K562 (cell line): ENCODE data around the gene RMC1. TPM values are rescaled to one million over a fixed set of nuclear protein-coding genes. Genes with fewer than 3 reads are reported as not detected.

Experiments
- CEBPG ChIP-seq, 3 experiments: fragments of 200-800 bp in 1 of 3; sonication (Bioruptor generic) in 1 of 3; sonication (generic) in 1 of 3; formaldehyde crosslinking in 1 of 3; IDR thresholded peaks in 2 of 3; conservative IDR thresholded peaks in 1 of 3; 2 replicates each; pipeline versions ENCODE4 v1.6.1 to v1.8.0; 2016 to 2022; ENCODE audit warnings: missing compliant biosample characterization in 2 of 3, missing genetic modification characterization in 2 of 3, mild to moderate bottlenecking in 1 of 3, missing genetic modification reagents in 1 of 3
- CREB1 ChIP-seq, 2 experiments: sonication (generic) in 1 of 2; formaldehyde crosslinking in 1 of 2; IDR thresholded peaks; 2 replicates each; pipeline versions ENCODE4 v1.6.1 to v1.8.0; 2012 to 2022; ENCODE audit warnings: inconsistent platforms in 1 of 2, mild to moderate bottlenecking in 1 of 2, missing genetic modification reagents in 1 of 2, moderate library complexity in 1 of 2
- ETV5 ChIP-seq: sonication (generic); formaldehyde crosslinking; IDR thresholded peaks from 2 replicates; pipeline ENCODE4 v1.4.0; 2020; ENCODE audit warnings: low read depth, mild to moderate bottlenecking, missing genetic modification reagents
- FOXP1 ChIP-seq: sonication (generic); formaldehyde crosslinking; IDR thresholded peaks from 2 replicates; pipeline ENCODE4 v1.8.0; 2022; ENCODE audit warnings: mild to moderate bottlenecking, missing genetic modification reagents
- JUND ChIP-seq, 2 experiments: IDR thresholded peaks; 2 replicates in 1 of 2; 3 replicates in 1 of 2; pipeline ENCODE4 v1.6.1; 2011; ENCODE audit warnings: borderline replicate concordance in 2 of 2, low read depth in 2 of 2, low read length in 2 of 2, improper control_type of control experiment in 1 of 2, missing biosample characterization in 1 of 2, missing genetic modification characterization in 1 of 2, missing genetic modification reagents in 1 of 2
- MCM3 ChIP-seq: fragments of 450-650 bp; IDR thresholded peaks from 2 replicates; pipeline ENCODE4 v1.6.1; 2016
- MEIS2 ChIP-seq: fragments of 450-650 bp; IDR thresholded peaks from 2 replicates; pipeline ENCODE4 v1.6.1; 2014; ENCODE audit warnings: mild to moderate bottlenecking; ENCODE audit not compliant: partially characterized antibody
- RCOR1 ChIP-seq, 2 experiments: IDR thresholded peaks; 2 replicates each; pipeline ENCODE4 v1.6.1; 2012; ENCODE audit warnings: low read depth in 2 of 2, low read length in 2 of 2, borderline replicate concordance in 1 of 2, improper control_type of control experiment in 1 of 2
- SMAD1 ChIP-seq: fragments of 150-350 bp; IDR thresholded peaks from 2 replicates; pipeline ENCODE4 v1.6.1; 2014; ENCODE audit warnings: low read length, low read depth; ENCODE audit not compliant: partially characterized antibody
- SMARCA4 ChIP-seq: fragments of 450-650 bp; IDR thresholded peaks from 2 replicates; pipeline ENCODE4 v1.6.1; 2016
- XRCC5 ChIP-seq: fragments of 200-400 bp; formaldehyde crosslinking; IDR thresholded peaks from 2 replicates; pipeline ENCODE4 v1.6.1; 2017; ENCODE audit warnings: low read depth, mild to moderate bottlenecking, low read length
- ZBTB40 ChIP-seq, 2 experiments: fragments of 450-650 bp in 1 of 2; sonication (generic) in 1 of 2; formaldehyde crosslinking in 1 of 2; IDR thresholded peaks; 2 replicates each; pipeline versions ENCODE4 v1.7.1 to v1.9.0; 2016 to 2022; ENCODE audit warnings: inconsistent platforms in 1 of 2, mild to moderate bottlenecking in 1 of 2, missing genetic modification reagents in 1 of 2
- ZEB2 ChIP-seq: fragments of 450-650 bp; IDR thresholded peaks from 2 replicates; pipeline ENCODE4 v1.6.1; 2016
- ZFP1 ChIP-seq: fragments of 450-650 bp; formaldehyde crosslinking; IDR thresholded peaks from 2 replicates; pipeline ENCODE4 v1.4.0; 2020; ENCODE audit warnings: mild to moderate bottlenecking, mixed read lengths
- ZNF511 ChIP-seq: sonication (generic); formaldehyde crosslinking; IDR thresholded peaks from 2 replicates; pipeline ENCODE4 v1.8.0; 2022; ENCODE audit warnings: mild to moderate bottlenecking, missing genetic modification reagents
- polyA plus RNA-seq, 8 experiments: library from polyadenylated mRNA; depleted of rRNA in 4 of 8; stranded (reverse) in 5 of 8; unstranded in 3 of 8; fragments of >200 nt; fragmentation: Nextera tagmentation in 2 of 8; fragmentation: Illumina TruSeq in 1 of 8; extraction: Ambion mirVana in 2 of 8; extraction: Trizol in 1 of 8; gene quantifications; 2 replicates each; pipeline versions ENCODE4 v1.2.1 to v1.2.3, GENCODE V29; 2011 to 2014; ENCODE audit warnings: inconsistent platforms in 1 of 8, missing spikeins in 1 of 8
- total RNA-seq, 7 experiments: library from RNA; depleted of rRNA in 6 of 7; stranded (reverse); fragments of >200 nt in 6 of 7; fragmentation: Illumina TruSeq in 2 of 7; extraction: Trizol in 2 of 7; gene quantifications; 2 replicates each; pipeline versions ENCODE4 v1.2.1 to v1.2.3, GENCODE V29; 2011 to 2021; ENCODE audit warnings: low replicate concordance in 1 of 7

RMC1 gene
- total and polyA plus RNA-seq, 9 of the 15 experiments (the other 6 are each of a cell fraction or from before 2014, with no cell fraction given): 7.5 to 42.4 (median 35.5) TPM

- TF ChIP-seq ZBTB40 (IDR thresholded peaks at IDR 0.05) (no peak), ZBTB40 (CRISPR knock-in tag; IDR thresholded peaks at IDR 0.05) (no peak), ZNF511 (CRISPR knock-in tag) (no peak), FOXP1 (CRISPR knock-in tag) (0 out of 2 replicates have a peak, but pooled peaks have one; percentile 42), RCOR1 (IDR thresholded peaks at IDR 0.05; ENCODE audit: borderline replicate concordance in 1 of 2, low read depth in 2 of 2, low read length in 2 of 2) (peak in 1 of 2 experiments; percentile 73; a peak in 1 of 4 replicates), SMAD1 (peak; percentile 28), ETV5 (CRISPR knock-in tag) (peak; percentile 72; the same call in 1 of the 2 replicates), MEIS2 (peak; percentile 44), ZFP1 (no peak), JUND (IDR thresholded peaks at IDR 0.05; ENCODE audit: borderline replicate concordance, low read depth, low read length) (peak; percentile 65), JUND (tag; IDR thresholded peaks at IDR 0.05; ENCODE audit: borderline replicate concordance, low read depth, low read length) (peak; percentile 33; the same call in 1 of the 3 replicates), CEBPG (CRISPR knock-in tag; IDR thresholded peaks at IDR 0.05) (peak; percentile 39; the same call in 1 of the 2 replicates), CEBPG (tag; conservative IDR thresholded peaks at IDR 0.05 in 1 of 2, IDR thresholded peaks at IDR 0.05 in 1 of 2) (no peak), XRCC5 (peak; percentile 90; the same call in 1 of the 2 replicates), ZEB2 (0 out of 2 replicates have a peak, but pooled peaks have one; percentile 16), SMARCA4 (no peak), CREB1 (IDR thresholded peaks at IDR 0.05) (no peak), CREB1 (CRISPR knock-in tag; IDR thresholded peaks at IDR 0.05) (peak; percentile 53; the same call in 1 of the 2 replicates), MCM3 (no peak)
Measured at GRCh38 chr18:23515911-23516546, 12.7 kb downstream of the RMC1 start (continued).
